ENCODE results near the gene LIMS2. TPM values are rescaled to one million over a fixed set of nuclear protein-coding genes. Genes with fewer than 3 reads are reported as not detected.

The LIMS2 gene
- total and polyA plus RNA-seq, 2 donors (not counting 3 experiments of a cell fraction or from before 2014, with no cell fraction given), result 48.3 to 55.6 TPM

- Histone ChIP-seq H3K27ac (ENCODE audit: insufficient read depth, low read depth, low read length) (no peak overlapping the region), H3K4me1 (ENCODE audit: control insufficient read depth, extremely low read depth, insufficient read depth, low read length) (no peaks in the 10 kb centered on the region), H3K36me3 (ENCODE audit: control insufficient read depth in 2 of 2, extremely low read depth in 1 of 2, insufficient read depth in 2 of 2, low read length in 2 of 2) (no peaks in the 10 kb centered on the region), H3K27me3 (ENCODE audit: control insufficient read depth in 2 of 2, insufficient read depth in 2 of 2, low read length in 2 of 2) (no peaks in the 10 kb centered on the region), H3K9me3 (replicated peaks; ENCODE audit: control insufficient read depth, insufficient read depth, low read length) (no peaks in the 10 kb centered on the region), H3K9ac (replicated peaks; ENCODE audit: extremely low read depth, insufficient read depth, low read length) (no peak overlapping the region), H3K4me3 (replicated peaks in 1 of 3; ENCODE audit: insufficient read depth in 1 of 3, low read depth in 1 of 3, low read length in 3 of 3) (no peak overlapping the region), H4K20me1 (replicated peaks; ENCODE audit: control insufficient read depth, extremely low read depth, insufficient read depth, low read length) (no peaks in the 10 kb centered on the region), H3K79me2 (ENCODE audit: control insufficient read depth, insufficient read depth, low read length) (no peaks in the 10 kb centered on the region), H3K9me1 (replicated peaks; ENCODE audit: control insufficient read depth, extremely low read depth, insufficient read depth, low read length) (no peaks in the 10 kb centered on the region), H3K4me2 (ENCODE audit: insufficient read depth, low read length) (no peak overlapping the region), H2AFZ (ENCODE audit: low read depth, low read length) (no peak overlapping the region)
- ChIA-PET CTCF (interaction anchor here (0.7 to 2.5 kb wide), 7 partner anchors 20 to 51 kb away, joined by 3 to 9 read pairs (median 3); no protein-coding TSS in a partner anchor), POLR2A (no interaction called here)
- intact Hi-C loops (cut with micrococcal nuclease), result no loop called here
- DNase-seq (ENCODE audit: low read depth, low spot score) (no peak), FAIRE-seq (no peak)
- no peak for TF ChIP-seq FOS (IDR thresholded peaks at IDR 0.05; ENCODE audit: borderline replicate concordance, insufficient read depth, low read length)
- no peak for TF ChIP-seq MAX (IDR thresholded peaks at IDR 0.05; ENCODE audit: insufficient read depth, insufficient read length)
- no peak for TF ChIP-seq JUN (IDR thresholded peaks at IDR 0.05; ENCODE audit: borderline replicate concordance, insufficient read depth, insufficient read length, low read depth)
- TF ChIP-seq POLR2A (IDR thresholded peaks at IDR 0.05; ENCODE audit: low read depth, low read length), result no peak
- TF ChIP-seq EZH2 (IDR thresholded peaks at IDR 0.05; ENCODE audit: borderline replicate concordance, low read depth, low read length, severe bottlenecking), result no peak
- no peak for TF ChIP-seq POLR2AphosphoS5 (IDR thresholded peaks at IDR 0.05; ENCODE audit: insufficient read depth, low read depth, low read length)
- no peak for TF ChIP-seq GATA2 (IDR thresholded peaks at IDR 0.05; ENCODE audit: insufficient read depth, insufficient read length, low read depth, low read length)
- dilution Hi-C loops (cut with MboI; ENCODE audit: extremely low pct_ligation_motif_present, low sequenced_read_pairs), result no loop called here
- BruUV-seq (replicated peaks), result no TSS peak
Observed at GRCh38 chr2:127630096-127630863, 45.0 kb downstream of the LIMS2 start.
